ENCODE data around the gene CHST9. TPM values are rescaled to one million over a fixed set of nuclear protein-coding genes. Genes with fewer than 3 reads are reported as not detected.

CHST9 gene
- total RNA-seq, 2 experiments from 2014 or later: not detected

DNA sequence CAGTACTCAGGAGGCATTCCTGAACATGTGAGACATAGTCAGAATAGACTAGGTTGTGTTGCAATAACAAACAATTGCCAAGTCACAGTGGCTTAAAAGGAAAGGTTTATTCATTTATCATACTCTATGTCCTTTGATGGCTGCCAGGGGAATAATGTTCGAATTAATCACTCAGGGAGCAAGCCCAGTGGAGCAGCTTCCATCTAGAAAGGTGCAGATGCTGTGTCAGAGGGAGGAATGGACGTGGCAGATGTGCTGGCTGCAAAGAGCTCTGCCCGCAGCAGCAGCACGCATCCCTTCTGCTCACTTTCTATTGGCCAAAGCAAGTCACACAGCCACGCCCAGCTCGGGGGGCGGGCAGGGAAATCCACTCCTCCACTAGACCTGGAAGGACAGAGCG, 213.7 kb downstream of the CHST9 start:
- Mint-ChIP-seq H3K27me3 (ENCODE audit: low read depth) (no peaks in the 10 kb centered on the region), H3K27ac (no peak overlapping the region), H3K4me3 (no peak overlapping the region), H3K4me1 (ENCODE audit: low read depth) (no peaks in the 10 kb centered on the region), H3K9me3 (peaks cover 2% of the 10 kb centered on the region), H3K36me3 (ENCODE audit: low read depth) (no peaks in the 10 kb centered on the region)
- CTCF ChIA-PET: no interaction called here
- no peak for DNase-seq
- intact Hi-C loops (cut with micrococcal nuclease): no loop called here

DNA sequence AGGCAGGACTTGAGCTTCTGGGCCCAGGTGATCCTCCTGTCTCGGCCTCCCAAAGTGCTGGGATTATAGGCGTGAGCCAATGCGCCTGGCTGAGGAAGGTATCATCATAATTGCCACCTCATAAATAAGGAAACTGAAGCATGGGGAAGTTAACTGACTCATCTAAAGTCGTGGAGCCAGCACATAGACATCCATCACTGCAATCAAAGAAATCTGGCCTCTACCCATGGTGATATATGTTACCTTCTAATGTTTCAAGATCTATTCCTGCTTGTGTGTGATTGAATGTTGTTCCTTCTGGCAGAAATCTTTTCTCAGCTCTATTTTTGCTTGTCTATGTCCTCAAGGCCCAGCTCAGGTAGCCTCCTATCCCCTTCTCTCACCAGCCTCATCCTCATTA, 214.5 kb downstream of the CHST9 start:
- no peaks in the 10 kb centered on the region for H3K4me1 Mint-ChIP-seq (ENCODE audit: low read depth)
- intact Hi-C loops (cut with micrococcal nuclease): no loop called here
- no peaks in the 10 kb centered on the region for H3K27me3 Mint-ChIP-seq (ENCODE audit: low read depth)
- H3K9me3 Mint-ChIP-seq: peaks cover 2% of the 10 kb centered on the region
- H3K4me3 Mint-ChIP-seq: no peak overlapping the region
- no peak overlapping the region for H3K27ac Mint-ChIP-seq
- CTCF ChIA-PET: no interaction called here
- DNase-seq: no peak
- H3K36me3 Mint-ChIP-seq (ENCODE audit: low read depth): no peaks in the 10 kb centered on the region

DNA sequence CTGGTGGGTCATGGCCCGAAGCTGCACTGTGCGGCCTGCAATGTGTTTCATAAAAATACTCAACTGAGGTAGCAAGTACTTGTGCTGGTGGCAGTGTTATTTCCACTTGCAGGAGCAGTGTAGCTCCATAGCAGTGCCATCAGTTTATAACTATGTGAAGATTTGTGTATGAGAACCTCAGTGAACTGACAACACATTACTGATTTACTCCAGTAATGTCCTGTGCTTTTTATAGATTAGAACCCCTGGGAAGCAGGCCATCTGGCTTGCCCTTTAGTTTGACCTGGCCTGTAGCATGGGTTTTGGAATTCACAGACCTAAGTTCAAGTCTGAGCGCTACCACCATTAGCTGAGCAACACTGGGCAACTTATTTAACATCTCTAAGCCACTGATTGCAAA, 219.9 kb downstream of the CHST9 start:
- Mint-ChIP-seq H3K4me1 (ENCODE audit: low read depth) (no peaks in the 10 kb centered on the region), H3K27ac (no peak overlapping the region), H3K36me3 (ENCODE audit: low read depth) (no peaks in the 10 kb centered on the region), H3K9me3 (peaks cover 2% of the 10 kb centered on the region), H3K27me3 (ENCODE audit: low read depth) (no peaks in the 10 kb centered on the region), H3K4me3 (no peak overlapping the region)
- no peak for DNase-seq
- CTCF ChIA-PET: no interaction called here
- intact Hi-C loops (cut with micrococcal nuclease): no loop called here

GRCh38 chr18:26963292-26963691, 221.8 kb downstream of the CHST9 start:
- CTCF ChIA-PET: no interaction called here
- Mint-ChIP-seq H3K27me3 (ENCODE audit: low read depth) (no peaks in the 10 kb centered on the region), H3K4me3 (no peak overlapping the region), H3K4me1 (ENCODE audit: low read depth) (no peaks in the 10 kb centered on the region), H3K9me3 (no peaks in the 10 kb centered on the region), H3K27ac (no peak overlapping the region), H3K36me3 (ENCODE audit: low read depth) (no peaks in the 10 kb centered on the region)
- no peak for DNase-seq
- intact Hi-C loops (cut with micrococcal nuclease): no loop called here

- Mint-ChIP-seq H3K9me3 (no peaks in the 10 kb centered on the region), H3K36me3 (ENCODE audit: low read depth) (no peaks in the 10 kb centered on the region), H3K4me3 (no peak overlapping the region), H3K4me1 (ENCODE audit: low read depth) (no peaks in the 10 kb centered on the region), H3K27me3 (ENCODE audit: low read depth) (no peaks in the 10 kb centered on the region), H3K27ac (no peak overlapping the region)
- intact Hi-C loops (cut with micrococcal nuclease): no loop called here
- CTCF ChIA-PET: no interaction called here
- DNase-seq: no peak
Measured at GRCh38 chr18:26961839-26962238, 223.3 kb downstream of the CHST9 start.

DNA sequence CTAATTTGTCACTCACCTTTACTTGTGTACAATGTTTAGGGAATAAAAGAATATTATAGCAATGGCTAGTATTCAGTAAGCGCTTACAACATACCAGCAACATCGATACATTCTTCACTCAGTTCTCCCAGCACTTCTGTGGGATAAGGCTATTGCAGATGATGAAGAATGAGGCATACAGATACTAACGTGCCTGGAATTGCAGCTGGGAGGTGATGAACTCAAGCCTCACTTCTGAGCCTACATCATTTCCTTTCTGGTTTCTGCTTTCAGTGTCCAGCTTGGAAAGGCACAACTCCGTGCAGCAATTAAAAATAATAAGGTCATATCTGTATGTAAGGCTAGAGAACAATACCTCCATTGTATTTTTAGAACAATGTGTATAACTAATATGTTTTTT, 224.2 kb downstream of the CHST9 start:
- Mint-ChIP-seq H3K4me1 (ENCODE audit: low read depth) (no peaks in the 10 kb centered on the region), H3K27me3 (ENCODE audit: low read depth) (no peaks in the 10 kb centered on the region), H3K36me3 (ENCODE audit: low read depth) (no peaks in the 10 kb centered on the region), H3K4me3 (no peak overlapping the region), H3K9me3 (no peaks in the 10 kb centered on the region), H3K27ac (no peak overlapping the region)
- intact Hi-C loops (cut with micrococcal nuclease): no loop called here
- CTCF ChIA-PET: no interaction called here
- DNase-seq: no peak

DNA sequence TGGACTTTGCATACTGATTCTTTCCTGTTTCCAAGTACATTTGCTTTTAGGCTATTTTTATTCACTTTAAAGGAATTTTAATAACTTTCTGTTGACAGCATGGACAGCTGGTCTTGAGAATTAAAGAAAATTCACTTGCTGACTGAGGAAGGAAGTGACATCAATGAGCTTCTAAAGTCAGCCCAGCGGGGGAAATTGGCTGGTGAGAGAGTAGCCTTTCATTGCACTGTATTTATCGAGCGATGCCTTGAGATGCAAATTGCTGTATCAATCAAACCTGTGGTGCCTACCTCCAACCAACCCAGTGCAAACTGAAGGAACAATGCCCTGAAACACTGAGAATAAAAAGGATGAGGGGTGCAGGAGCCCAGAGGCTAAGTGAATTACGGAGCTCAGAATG, 228.2 kb downstream of the CHST9 start:
- no peak for DNase-seq
- Mint-ChIP-seq H3K27me3 (ENCODE audit: low read depth) (no peaks in the 10 kb centered on the region), H3K4me3 (no peak overlapping the region), H3K27ac (no peak overlapping the region), H3K9me3 (peaks cover 2% of the 10 kb centered on the region), H3K4me1 (ENCODE audit: low read depth) (no peaks in the 10 kb centered on the region), H3K36me3 (ENCODE audit: low read depth) (no peaks in the 10 kb centered on the region)
- intact Hi-C loops (cut with micrococcal nuclease): no loop called here
- CTCF ChIA-PET: no interaction called here

DNA sequence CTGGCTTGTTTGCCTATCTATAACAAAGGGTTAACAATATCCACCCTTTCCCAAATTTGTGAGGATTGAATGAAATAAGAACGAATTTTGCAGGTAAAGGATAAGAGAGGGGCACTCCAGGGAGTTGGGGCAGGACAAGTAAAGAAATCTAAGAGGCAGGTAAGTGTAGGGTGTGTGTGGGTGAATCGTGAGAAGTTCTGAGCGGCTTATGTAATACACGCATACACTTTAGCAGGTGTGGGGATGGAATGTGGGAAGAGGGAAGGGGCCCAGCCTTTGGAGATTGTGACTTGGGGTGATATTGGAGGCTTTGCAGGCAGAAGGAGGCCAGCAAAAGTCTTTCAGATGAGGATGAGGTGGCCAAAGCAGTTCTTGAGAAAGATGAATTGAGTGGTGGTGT, 236.4 kb downstream of the CHST9 start:
- H3K27ac Mint-ChIP-seq: no peak overlapping the region
- H3K9me3 Mint-ChIP-seq: no peaks in the 10 kb centered on the region
- DNase-seq: no peak
- intact Hi-C loops (cut with micrococcal nuclease): no loop called here
- no peaks in the 10 kb centered on the region for H3K36me3 Mint-ChIP-seq (ENCODE audit: low read depth)
- H3K4me3 Mint-ChIP-seq: no peak overlapping the region
- H3K4me1 Mint-ChIP-seq (ENCODE audit: low read depth): no peaks in the 10 kb centered on the region
- CTCF ChIA-PET: no interaction called here
- no peaks in the 10 kb centered on the region for H3K27me3 Mint-ChIP-seq (ENCODE audit: low read depth)

DNA sequence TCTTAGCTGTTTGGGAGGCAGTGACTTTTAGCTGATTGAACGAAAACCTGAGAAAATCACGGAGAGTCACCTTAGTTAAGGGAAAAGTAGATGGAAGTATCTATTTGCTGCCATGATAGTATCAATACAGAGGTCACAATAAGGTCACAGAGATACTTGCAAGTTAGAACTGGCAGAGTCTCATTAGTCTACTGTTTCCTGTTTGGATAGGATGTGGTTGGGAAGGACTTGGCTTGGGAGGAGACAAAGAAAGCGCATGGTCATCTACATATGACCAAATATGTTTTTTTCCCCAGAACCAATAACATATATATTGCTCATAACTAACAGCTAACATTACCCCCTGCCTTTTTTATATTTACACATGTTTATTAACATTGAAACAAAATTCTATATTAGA, 241.2 kb downstream of the CHST9 start:
- Mint-ChIP-seq H3K27ac (no peak overlapping the region), H3K4me1 (ENCODE audit: low read depth) (no peaks in the 10 kb centered on the region), H3K36me3 (ENCODE audit: low read depth) (no peaks in the 10 kb centered on the region), H3K27me3 (ENCODE audit: low read depth) (no peaks in the 10 kb centered on the region), H3K9me3 (no peaks in the 10 kb centered on the region), H3K4me3 (no peak overlapping the region)
- CTCF ChIA-PET: no interaction called here
- DNase-seq: no peak
- intact Hi-C loops (cut with micrococcal nuclease): no loop called here

DNA sequence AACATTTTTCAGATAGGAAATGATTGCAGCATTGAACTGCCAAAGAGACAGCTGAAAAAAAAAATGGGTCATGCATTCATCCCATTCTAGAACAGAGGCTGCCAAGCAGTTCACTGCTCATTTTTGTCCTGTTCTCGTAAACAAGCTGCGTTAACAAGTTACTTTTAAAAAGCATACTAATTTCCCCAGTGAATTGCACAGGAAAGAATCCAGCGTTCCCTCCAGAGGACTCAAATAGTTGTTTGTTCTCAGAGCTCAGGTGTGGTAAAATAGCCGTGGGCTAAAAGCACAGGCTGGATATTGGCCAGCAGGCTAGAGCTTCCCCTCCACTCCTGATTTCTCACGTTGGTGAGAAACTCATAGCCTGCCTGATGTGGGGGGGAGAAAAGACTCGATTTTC, 243.5 kb downstream of the CHST9 start:
- intact Hi-C loops (cut with micrococcal nuclease): no loop called here
- Mint-ChIP-seq H3K4me1 (ENCODE audit: low read depth) (no peaks in the 10 kb centered on the region), H3K27me3 (ENCODE audit: low read depth) (no peaks in the 10 kb centered on the region), H3K36me3 (ENCODE audit: low read depth) (no peaks in the 10 kb centered on the region), H3K27ac (no peak overlapping the region), H3K9me3 (no peaks in the 10 kb centered on the region), H3K4me3 (no peak overlapping the region)
- DNase-seq: no peak
- CTCF ChIA-PET: no interaction called here

DNA sequence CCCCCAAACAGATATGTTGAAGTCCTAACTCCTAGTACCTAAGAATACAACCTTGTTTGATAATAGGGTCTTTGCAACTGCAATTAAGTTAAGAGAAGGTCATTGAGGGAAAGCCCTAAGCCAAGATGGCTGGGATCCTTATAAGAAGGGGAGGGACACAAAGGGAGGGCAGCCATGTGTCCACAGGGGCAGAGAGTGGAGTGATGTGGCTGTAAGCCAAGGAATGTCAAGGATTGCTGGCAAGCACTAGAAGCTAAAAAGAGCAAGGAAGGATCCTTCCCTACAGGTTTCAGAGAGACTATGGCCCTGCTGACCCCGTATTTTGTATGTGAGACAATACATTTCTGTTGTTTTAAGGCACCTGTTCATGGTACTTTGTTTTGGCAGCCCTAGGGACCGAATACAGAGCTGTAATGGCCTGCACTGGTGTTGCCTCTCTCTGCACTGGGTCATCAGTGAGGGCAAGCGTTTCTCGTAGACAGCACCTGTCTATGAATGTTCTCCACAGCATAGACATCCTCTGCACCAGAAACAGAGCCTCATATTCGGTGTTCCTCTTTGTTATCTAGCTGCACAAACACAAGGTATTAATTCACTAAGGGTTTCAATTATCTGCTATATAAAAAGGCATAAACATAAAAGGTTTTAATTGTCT, 244.2 kb downstream of the CHST9 start:
- CTCF ChIA-PET: no interaction called here
- intact Hi-C loops (cut with micrococcal nuclease): no loop called here
- H3K4me1 Mint-ChIP-seq (ENCODE audit: low read depth): no peaks in the 10 kb centered on the region
- no peak overlapping the region for H3K27ac Mint-ChIP-seq
- H3K36me3 Mint-ChIP-seq (ENCODE audit: low read depth): no peaks in the 10 kb centered on the region
- H3K4me3 Mint-ChIP-seq: no peak overlapping the region
- DNase-seq: no peak
- no peaks in the 10 kb centered on the region for H3K9me3 Mint-ChIP-seq
- H3K27me3 Mint-ChIP-seq (ENCODE audit: low read depth): no peaks in the 10 kb centered on the region

- Mint-ChIP-seq H3K36me3 (ENCODE audit: low read depth) (no peaks in the 10 kb centered on the region), H3K27ac (no peak overlapping the region), H3K27me3 (ENCODE audit: low read depth) (no peaks in the 10 kb centered on the region), H3K4me3 (no peak overlapping the region), H3K9me3 (no peaks in the 10 kb centered on the region), H3K4me1 (ENCODE audit: low read depth) (no peaks in the 10 kb centered on the region)
- CTCF ChIA-PET: no interaction called here
- DNase-seq: no peak
- intact Hi-C loops (cut with micrococcal nuclease): no loop called here
Measured at GRCh38 chr18:26931659-26932058, 253.4 kb downstream of the CHST9 start.

DNA sequence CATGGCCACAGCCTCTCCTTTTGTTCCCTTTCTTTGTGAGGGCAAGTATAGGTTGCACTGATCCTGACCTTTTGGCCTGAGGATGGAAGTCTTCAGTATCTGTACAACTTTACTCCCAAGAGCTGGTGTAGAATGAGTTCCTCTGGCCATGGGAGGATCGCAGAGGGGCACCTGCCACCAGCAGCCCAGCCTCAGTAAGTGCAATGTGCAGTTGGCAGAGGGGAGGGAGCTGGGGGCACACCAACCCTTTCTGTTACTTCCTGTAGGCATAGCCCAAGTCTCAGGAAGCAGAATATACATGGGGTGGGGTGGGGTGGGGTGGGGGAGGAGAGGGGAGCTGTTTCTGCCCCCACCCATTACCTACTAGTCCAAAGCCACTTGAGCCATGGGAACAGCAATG, 254.5 kb downstream of the CHST9 start:
- CTCF ChIA-PET: no interaction called here

More for the DNA sequence above, 254.5 kb downstream of the CHST9 start:
- Mint-ChIP-seq H3K27ac (no peak overlapping the region), H3K36me3 (ENCODE audit: low read depth) (no peaks in the 10 kb centered on the region), H3K4me3 (no peak overlapping the region), H3K4me1 (ENCODE audit: low read depth) (no peaks in the 10 kb centered on the region), H3K27me3 (ENCODE audit: low read depth) (no peaks in the 10 kb centered on the region), H3K9me3 (no peaks in the 10 kb centered on the region)
- no peak for DNase-seq
- intact Hi-C loops (cut with micrococcal nuclease): no loop called here
